Nasal cavity respiratory epithelium epithelial cell of viscerocranial mucosa (primary cell): Measurements from ENCODE around the gene NNMT. TPM values are rescaled to one million over a fixed set of nuclear protein-coding genes. Genes with fewer than 3 reads are reported as not detected.

Source experiments
- total RNA-seq: library from RNA; depleted of rRNA; stranded (reverse); fragments of >200 nt; gene quantifications from 2 replicates; pipeline ENCODE4 v1.2.3, GENCODE V29; 2014

NNMT gene
- 0.34 and 1.9 TPM in 2 replicates for total RNA-seq

DNA sequence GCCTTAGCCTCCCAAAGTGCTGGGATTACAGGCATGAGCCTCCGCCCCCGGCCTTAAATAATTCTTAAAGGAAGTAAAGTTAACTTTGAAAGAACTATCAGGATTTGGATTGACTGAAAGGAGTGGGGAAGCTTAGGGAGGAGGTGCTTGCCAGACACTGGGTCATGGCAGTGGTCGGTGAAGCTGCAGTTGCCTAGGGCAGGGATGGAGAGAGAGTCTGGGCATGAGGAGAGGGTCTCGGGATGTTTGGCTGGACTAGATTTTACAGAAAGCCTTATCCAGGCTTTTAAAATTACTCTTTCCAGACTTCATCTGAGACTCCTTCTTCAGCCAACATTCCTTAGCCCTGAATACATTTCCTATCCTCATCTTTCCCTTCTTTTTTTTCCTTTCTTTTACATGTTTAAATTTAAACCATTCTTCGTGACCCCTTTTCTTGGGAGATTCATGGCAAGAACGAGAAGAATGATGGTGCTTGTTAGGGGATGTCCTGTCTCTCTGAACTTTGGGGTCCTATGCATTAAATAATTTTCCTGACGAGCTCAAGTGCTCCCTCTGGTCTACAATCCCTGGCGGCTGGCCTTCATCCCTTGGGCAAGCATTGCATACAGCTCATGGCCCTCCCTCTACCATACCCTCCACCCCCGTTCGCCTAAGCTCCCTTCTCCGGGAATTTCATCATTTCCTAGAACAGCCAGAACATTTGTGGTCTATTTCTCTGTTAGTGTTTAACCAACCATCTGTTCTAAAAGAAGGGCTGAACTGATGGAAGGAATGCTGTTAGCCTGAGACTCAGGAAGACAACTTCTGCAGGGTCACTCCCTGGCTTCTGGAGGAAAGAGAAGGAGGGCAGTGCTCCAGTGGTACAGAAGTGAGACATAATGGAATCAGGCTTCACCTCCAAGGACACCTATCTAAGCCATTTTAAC, at the start of gene NNMT:
Gene NNMT (plus strand): TSS at position 724 of the 929 bp plus-strand sequence. CDS start 158 bp downstream, at position 882.

Other genes starting within 250 kb of the NNMT start
- gene ZBTB16, start 236.7 kb upstream of the NNMT start, total RNA-seq = under 0.01 and 2.6 TPM in 2 replicates
- gene C11orf71, start 104.1 kb downstream of the NNMT start, total RNA-seq = 1.6 and 3.1 TPM in 2 replicates
- gene RBM7, start 104.3 kb downstream of the NNMT start, total RNA-seq = 47.8 and 59.6 TPM in 2 replicates
- 112 and 124 TPM in 2 replicates for gene REXO2, start 143.1 kb downstream of the NNMT start, total RNA-seq